ENCODE measurements around the gene CORO7.

- no peak for TF ChIP-seq CTCF (IDR thresholded peaks at IDR 0.05)
- no peak for TF ChIP-seq POLR2AphosphoS5 (IDR thresholded peaks at IDR 0.05; ENCODE audit: low read depth, low read length)
- no peak for TF ChIP-seq MAX (IDR thresholded peaks at IDR 0.05; ENCODE audit: low read depth)
- TF ChIP-seq EZH2phosphoT487 (IDR thresholded peaks at IDR 0.05; ENCODE audit: borderline replicate concordance, low read depth): no peak
These were observed 24.6 kb downstream of the CORO7 start for GRCh38 chr16:4391631-4392381.

All from SK-N-SH (cell line).